Ovary (tissue), 3 donors: ENCODE results near the gene CTDP1.

Experiments
- EP300 ChIP-seq: sonication (generic); formaldehyde crosslinking; IDR thresholded peaks from one replicate; pipeline ENCODE4 v1.6.1; 2017; ENCODE audit warnings: antibody characterized with exemption
- POLR2A ChIP-seq: fragments of 450-650 bp; IDR thresholded peaks from one replicate; pipeline ENCODE4 v1.6.1; 2017; ENCODE audit warnings: antibody characterized with exemption, mild to moderate bottlenecking, moderate library complexity
- TF ChIP-seq, protein P1 (sequence below), 3 donors: fragments of 450-650 bp in 2 of 3; fragments of 200-600 bp in 1 of 3; IDR thresholded peaks; one replicate each; pipeline versions ENCODE4 v1.5.1 to v1.8.0; 2016 to 2022; ENCODE audit warnings: antibody characterized with exemption in 3 of 3, mild to moderate bottlenecking in 1 of 3
- donor health status: DM: no; HTN: no; CAD: no.

- TF ChIP-seq POLR2A = no peak
- TF ChIP-seq, protein P1, sequence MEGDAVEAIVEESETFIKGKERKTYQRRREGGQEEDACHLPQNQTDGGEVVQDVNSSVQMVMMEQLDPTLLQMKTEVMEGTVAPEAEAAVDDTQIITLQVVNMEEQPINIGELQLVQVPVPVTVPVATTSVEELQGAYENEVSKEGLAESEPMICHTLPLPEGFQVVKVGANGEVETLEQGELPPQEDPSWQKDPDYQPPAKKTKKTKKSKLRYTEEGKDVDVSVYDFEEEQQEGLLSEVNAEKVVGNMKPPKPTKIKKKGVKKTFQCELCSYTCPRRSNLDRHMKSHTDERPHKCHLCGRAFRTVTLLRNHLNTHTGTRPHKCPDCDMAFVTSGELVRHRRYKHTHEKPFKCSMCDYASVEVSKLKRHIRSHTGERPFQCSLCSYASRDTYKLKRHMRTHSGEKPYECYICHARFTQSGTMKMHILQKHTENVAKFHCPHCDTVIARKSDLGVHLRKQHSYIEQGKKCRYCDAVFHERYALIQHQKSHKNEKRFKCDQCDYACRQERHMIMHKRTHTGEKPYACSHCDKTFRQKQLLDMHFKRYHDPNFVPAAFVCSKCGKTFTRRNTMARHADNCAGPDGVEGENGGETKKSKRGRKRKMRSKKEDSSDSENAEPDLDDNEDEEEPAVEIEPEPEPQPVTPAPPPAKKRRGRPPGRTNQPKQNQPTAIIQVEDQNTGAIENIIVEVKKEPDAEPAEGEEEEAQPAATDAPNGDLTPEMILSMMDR (IDR thresholded peaks at IDR 0.05) = no peak
- TF ChIP-seq EP300 = no peak
Measured at GRCh38 chr18:79662439-79662838, 17.2 kb upstream of the CTDP1 start.
